Suprapubic skin (tissue), 4 donors: ENCODE measurements around the gene NINJ1.

ENCODE experiments used
- EP300 ChIP-seq: sonication (generic); formaldehyde crosslinking; IDR thresholded peaks from one replicate; pipeline ENCODE4 v1.6.1; 2017; ENCODE audit warnings: antibody characterized with exemption
- POLR2AphosphoS5 ChIP-seq, 3 donors: sonication (generic); formaldehyde crosslinking; IDR thresholded peaks; one replicate each; pipeline ENCODE4 v1.6.1; 2017; ENCODE audit warnings: antibody characterized with exemption in 3 of 3

- TF ChIP-seq EP300 (no peak), POLR2AphosphoS5 (IDR thresholded peaks at IDR 0.05) (no peak)
Observed at GRCh38 chr9:93134740-93135444, 841 bp upstream of the NINJ1 start.
